ENCODE measurements around the gene ITGAE.
"Not testable (repeated sequence)": the region's sequence is repeated elsewhere in the genome, so short reads cannot be mapped to it uniquely, and the experiment has no call there.

The ITGAE gene

GRCh38 chr17:3794152-3794551 is 6.8 kb downstream of the ITGAE start:
- not testable (repeated sequence) for FAIRE-seq

- not testable (repeated sequence) for FAIRE-seq
These were observed 7.7 kb downstream of the ITGAE start for GRCh38 chr17:3793258-3793657.

DNA sequence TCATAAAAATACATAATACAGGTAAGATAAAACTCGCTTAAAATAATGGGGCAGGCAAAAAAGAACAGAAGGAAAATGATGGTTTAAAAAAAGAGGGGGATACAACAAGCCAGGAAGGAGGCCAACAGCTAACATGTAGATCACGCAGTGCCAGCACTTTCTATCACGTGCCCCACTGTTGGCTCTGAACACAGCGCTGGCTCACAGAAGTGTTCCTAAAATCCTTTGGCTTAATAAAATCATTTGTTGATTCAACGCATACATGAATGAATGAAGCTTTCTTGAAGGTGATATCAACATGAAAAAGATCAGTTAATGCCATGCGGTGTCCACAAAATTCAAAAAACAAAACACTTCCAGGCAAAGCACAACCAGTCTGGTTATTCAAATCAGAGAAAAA is 8.5 kb downstream of the ITGAE start:
- no peak for FAIRE-seq

GRCh38 chr17:3788200-3788599 is 12.8 kb downstream of the ITGAE start:
- no peak for FAIRE-seq

GRCh38 chr17:3785323-3785722 is 15.7 kb downstream of the ITGAE start:
- not testable (repeated sequence) for FAIRE-seq

DNA sequence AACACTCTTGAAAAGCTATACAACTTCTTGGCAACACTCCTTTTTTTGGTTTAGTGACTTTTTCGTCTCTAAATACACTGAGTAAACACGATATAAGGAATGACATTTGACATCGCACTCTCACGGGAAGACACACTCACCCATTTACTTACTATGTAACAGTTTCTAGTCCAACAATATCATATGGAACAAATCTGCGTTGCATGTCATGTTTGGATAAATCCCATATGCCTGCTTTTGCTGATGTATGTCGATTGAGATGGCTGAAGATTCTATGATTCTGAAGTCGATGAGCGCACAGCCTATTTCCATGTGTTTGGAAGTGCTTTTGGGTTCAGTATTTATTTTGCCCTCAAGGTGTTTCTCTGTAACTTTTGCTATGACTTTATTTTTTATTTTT is 18.2 kb downstream of the ITGAE start:
- no peak for FAIRE-seq

- FAIRE-seq: no peak
These were observed 20.0 kb downstream of the ITGAE start for GRCh38 chr17:3780986-3781385.

DNA sequence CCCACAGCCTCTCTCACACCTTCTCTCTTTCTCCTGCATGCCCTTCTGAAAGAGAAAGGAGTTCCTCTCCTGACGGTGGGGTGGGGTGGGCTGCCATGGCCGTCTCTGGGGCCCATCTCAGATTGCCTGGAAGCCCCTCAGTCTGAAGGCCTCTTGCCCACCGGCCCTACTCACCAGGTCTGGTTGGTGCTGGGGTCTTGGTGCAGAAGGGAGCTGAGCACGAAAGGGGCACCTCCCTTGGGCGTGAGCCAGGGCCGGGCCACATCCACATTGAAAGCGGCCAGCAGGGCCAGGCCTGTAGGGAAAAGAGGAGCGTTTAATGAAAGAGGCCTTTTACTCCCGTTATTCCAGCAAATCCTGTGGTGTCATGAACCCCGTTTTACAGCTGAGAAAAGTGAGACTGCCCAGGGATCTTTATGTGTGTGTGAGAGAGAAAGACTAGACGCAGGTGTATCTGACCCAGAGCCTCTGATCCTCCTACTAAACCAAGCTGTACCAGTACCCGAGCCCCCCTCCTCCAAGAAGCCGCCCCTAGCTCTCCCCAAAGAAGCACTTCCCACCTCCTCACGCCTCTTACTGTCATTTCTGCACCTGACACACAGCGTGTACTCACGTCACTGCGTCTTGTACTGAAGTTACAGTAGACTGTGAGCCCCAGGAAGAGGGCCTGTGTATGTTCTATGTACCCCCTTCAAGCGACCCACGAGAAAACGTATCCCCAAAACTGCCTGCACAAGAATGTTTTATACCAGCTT is 23.4 kb downstream of the ITGAE start:
- FAIRE-seq: no peak

DNA sequence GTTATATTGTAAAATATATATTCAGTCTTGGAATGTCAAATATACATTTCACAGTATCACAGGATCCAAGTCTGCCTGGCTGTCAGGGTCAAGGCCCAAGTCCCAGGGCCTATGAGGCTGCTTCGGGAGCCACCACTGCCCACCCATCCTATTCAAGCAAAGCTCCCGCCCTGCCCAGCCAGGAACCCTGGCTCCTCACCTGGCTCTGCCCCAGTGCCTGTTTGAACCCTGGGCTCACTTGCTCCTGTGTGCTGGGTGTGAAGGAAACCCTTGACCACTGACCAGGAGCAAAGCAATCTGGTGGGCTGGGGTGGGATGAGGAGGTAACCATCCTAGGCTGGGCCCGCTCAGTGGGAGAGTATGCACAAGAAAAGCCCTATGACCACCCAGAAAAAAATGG is 27.0 kb downstream of the ITGAE start:
- FAIRE-seq: no peak

GRCh38 chr17:3773511-3773910 is 27.5 kb downstream of the ITGAE start:
- no peak for FAIRE-seq

GRCh38 chr17:3772764-3773163 is 28.2 kb downstream of the ITGAE start:
- FAIRE-seq: no peak

- FAIRE-seq: no peak
These were observed 29.8 kb downstream of the ITGAE start for GRCh38 chr17:3771140-3771539.

- FAIRE-seq: no peak
These were observed 30.5 kb downstream of the ITGAE start for GRCh38 chr17:3770466-3770865.

DNA sequence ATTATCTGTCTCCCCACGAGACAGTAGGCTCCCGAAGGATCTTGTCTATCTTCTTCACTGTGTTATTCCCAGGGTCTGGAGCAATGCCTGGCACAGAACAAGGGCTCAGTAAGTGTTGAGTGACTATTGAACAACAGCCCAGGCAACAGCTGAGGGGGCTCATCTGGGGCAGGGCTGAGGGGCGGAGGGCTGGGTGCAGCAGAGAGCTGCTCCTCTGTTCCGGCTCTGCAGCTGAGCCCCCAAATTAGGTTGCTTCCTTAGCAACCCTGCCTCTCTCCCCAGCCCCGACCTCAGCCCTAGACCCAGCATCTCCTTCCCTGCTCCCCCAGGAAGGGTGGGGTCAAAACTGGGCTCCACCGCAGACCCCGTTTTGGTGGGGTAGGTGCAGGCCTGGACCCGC is 32.2 kb downstream of the ITGAE start:
- FAIRE-seq: no peak

- FAIRE-seq: no peak
These were observed 32.6 kb downstream of the ITGAE start for GRCh38 chr17:3768341-3768740.

GRCh38 chr17:3766779-3767178 is 34.2 kb downstream of the ITGAE start:
- no peak for FAIRE-seq

DNA sequence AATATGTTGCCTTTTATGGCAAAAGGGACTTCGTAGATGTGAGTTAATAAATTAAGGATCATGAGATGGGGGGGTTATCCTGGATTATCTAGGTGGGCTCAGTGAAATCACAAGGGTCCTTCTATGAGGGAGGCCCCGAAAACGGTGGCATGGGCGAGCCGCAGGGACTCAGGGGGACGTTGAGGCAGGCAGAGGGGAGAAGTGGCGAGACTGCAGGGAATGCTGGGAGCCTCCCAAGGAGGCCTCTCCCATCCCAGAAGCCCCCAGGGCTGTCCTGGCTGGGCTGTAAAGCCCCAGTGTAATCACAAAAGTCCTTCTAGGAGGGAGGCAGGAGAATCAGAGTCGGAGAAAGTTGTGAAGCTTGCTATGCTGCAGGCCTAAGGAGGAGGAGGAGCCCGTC is 35.0 kb downstream of the ITGAE start:
- no peak for FAIRE-seq

GRCh38 chr17:3763777-3764170 is 37.2 kb downstream of the ITGAE start:
- no peak for FAIRE-seq

DNA sequence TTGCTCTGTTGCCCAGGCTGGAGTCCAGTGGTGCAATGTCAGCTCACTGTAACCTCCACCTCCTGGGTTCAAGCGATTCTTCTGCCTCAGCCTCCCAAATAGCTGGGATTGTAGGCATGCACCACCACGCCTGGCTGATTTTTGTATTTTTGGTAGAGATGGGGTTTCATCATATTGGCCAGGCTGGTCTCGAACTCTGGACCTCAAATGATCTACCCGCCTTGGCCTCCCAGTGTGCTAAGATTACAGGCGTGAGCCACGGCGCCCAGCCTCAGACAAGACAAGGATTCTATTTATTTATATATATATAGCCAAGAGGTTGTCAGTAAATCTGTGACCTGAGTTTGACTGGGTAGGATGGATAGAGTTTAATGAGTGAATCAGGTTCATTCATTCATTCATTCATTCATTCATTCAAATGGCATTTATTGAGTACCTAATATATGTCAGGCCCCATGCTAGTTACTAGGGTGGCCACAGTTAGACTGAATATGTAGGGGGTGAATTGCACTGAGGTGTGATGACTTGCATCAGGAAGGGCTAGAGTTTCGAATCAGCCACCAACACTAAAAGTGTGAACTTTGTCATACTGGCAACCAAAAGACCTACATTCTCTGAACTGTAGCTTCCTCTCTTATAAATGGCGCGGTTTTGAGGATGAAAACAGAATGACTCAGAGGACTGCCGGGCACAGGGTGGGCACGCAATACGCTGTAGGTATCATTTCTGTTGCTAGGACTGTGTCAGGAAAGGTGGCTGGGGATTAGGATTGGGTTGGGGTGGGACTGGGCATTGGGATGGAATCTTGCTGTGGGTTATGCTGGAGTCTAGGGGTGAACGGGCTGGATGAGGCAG is 37.8 kb downstream of the ITGAE start:
- no peak for FAIRE-seq

DNA sequence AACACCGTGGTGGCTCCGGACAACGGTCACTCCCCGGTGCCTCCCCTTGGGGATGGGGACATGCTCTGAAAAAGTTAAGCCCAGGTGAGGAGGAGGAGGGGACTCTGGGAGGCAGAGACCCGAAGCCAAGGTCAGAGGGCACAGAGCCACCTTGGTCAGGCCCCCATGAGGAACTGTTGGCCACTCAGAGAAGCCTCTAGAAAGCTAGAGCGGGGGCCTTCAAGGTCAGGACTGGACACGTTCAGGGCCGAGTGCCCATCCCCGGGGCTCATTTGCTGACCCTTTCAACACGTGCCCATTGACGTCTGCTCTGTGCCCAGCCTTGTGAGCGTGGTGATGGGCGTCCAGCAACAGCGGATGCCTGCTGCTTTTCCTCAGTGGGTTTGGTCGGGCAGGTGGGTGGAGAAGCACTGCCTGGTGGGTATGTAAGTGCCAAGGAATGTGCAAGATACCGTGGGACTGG is 39.0 kb downstream of the ITGAE start:
- FAIRE-seq: no peak

DNA sequence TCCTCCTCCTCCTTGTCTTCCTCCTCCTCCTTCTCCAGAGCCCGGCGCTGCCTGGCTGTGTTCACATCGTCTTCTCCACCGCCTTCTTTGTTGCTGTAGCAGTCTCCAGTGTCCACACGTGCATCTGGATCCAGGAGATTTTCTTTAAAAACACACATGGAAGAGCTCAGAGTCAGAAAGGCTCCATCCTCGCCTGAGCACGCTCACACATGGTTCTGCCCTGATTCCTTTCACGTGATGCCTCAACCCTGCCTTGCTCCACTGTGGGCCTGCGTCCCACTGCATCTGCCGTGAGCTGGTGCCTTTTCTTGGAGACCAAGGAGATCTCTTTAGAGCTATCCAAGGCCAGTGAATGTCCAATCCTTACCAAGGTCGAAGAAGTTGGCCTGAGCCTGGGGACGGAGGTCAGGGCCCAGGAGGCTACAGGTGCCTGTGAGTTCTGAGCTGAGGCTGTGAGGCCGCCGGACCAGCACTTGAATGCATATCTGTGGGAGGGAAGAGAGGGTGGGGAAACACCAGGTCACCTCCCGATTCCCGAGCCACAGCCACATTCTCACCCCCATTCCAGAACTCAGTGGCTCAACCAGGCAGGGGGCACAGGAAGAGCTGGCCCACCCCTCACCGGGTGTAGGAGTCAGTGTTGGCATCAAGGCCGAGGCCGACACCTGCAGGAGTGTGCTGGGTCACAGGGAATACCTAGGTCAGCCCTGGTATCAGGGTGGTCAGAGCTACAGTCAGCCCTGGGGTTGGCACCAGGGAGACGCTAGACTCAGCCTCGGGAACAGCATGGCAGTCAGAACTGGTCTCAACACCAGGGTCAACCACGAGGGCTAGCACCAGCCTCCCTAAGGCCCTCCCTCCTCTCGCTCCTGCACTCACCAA is 39.7 kb downstream of the ITGAE start:
- no peak for FAIRE-seq

DNA sequence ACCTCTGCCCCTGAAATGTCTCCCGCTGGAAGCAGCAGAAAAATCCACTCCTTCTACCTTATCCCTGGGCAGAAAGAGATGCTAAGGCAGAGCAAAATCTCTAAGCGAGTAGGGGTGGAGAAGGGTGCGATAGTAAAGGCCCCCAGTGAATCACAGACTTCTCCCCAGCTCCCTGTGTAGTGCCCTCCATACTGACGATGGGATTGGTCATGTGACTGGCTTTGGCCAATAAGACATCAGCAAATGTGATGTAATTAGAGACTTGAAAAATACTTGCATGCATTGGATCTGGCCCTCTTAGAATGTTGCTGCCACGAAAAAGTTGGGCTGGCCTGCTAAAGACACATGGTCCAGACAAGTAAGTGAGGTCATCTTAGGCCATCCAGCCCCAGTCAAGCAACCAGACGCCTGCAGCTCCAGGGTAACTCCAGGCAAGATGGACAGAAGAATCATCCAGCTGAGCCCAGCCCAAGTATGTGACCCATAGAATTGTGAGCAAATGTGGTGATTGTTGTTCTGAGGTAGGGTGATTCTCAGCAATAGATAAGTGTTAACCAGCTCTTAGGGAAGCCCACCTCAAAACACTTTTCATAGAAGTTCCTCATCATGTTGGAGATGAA is 41.3 kb downstream of the ITGAE start:
- FAIRE-seq: no peak

Measured in TTC549 (cell line).